ENCODE measurements around the gene NAA40. TPM values are rescaled to one million over a fixed set of nuclear protein-coding genes. Genes with fewer than 3 reads are reported as not detected.
A peak's percentile ranks its signal among the peaks of the same experiment; 100 is the strongest.

The NAA40 gene
- total RNA-seq, 1 experiment from 2014 or later: 44.4 TPM

DNA sequence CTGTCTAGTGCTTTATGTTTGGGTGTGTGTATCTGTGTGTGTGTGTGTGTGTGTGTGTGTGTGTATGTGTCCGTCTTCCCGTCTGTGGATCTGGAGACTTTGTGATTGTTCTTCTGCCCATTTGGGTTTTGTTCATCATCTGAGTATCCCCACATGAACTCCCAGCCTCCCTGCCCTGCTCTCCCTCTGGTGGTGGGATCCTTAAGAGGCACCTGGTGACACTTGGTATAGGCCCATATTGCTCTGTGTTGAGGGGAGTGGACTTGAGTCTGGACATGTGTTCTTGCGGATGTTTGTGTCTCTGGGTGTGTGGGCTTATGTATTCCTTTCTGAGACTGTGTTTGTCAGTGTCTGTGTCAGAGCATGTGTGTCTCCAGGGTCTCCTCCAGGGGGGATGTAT is 37.1 kb upstream of the NAA40 start:
- H3K27ac Mint-ChIP-seq: peak overlapping the region in 1 of 3 experiments; percentile 34; a peak in 2 of 7 replicates
- DNase-seq: no peak
- no peak overlapping the region for H2BK5ac ChIP-seq (ENCODE audit: insufficient read length, low read length)

More for the DNA sequence above, 37.1 kb upstream of the NAA40 start:
- no peak overlapping the region for H4K5ac ChIP-seq (ENCODE audit: insufficient read length, low read depth, low read length)
- peaks cover 38 to 90% (median 89%) of the 10 kb centered on the region in 3 experiments; a peak in 6 of 7 replicates for H3K36me3 Mint-ChIP-seq (ENCODE audit: insufficient read depth in 1 of 3, low read depth in 3 of 3)
- no peak overlapping the region for H4K91ac ChIP-seq (ENCODE audit: insufficient read length, low read depth, low read length)
- no peak overlapping the region for H3K56ac ChIP-seq (ENCODE audit: insufficient read length, low read depth, low read length)
- no peak overlapping the region for H3K4ac ChIP-seq (ENCODE audit: low read depth, low read length)
- H3K27me3 ChIP-seq (ENCODE audit: insufficient read depth, low read length): no peaks in the 10 kb centered on the region
- H3K23me2 ChIP-seq (ENCODE audit: insufficient read length, low read depth, low read length, poor library complexity, severe bottlenecking): no peaks in the 10 kb centered on the region
- no peak overlapping the region for H3K14ac ChIP-seq (ENCODE audit: insufficient read depth, low read length)
- no peak overlapping the region for H3T11ph ChIP-seq (ENCODE audit: low read length)
- no peak overlapping the region for H3K4me2 ChIP-seq (ENCODE audit: insufficient read depth, insufficient read length, low read length)
- H3K79me2 ChIP-seq (ENCODE audit: insufficient read depth, low read length): no peaks in the 10 kb centered on the region
- no peaks in the 10 kb centered on the region for H3K9me3 Mint-ChIP-seq
- H3K4me1 Mint-ChIP-seq: peaks cover 7 to 21% of the 10 kb centered on the region in 2 experiments
- no peaks in the 10 kb centered on the region for H3K4me1 ChIP-seq (ENCODE audit: insufficient read depth, low read length)
- no peak overlapping the region for H4K8ac ChIP-seq (replicated peaks; ENCODE audit: insufficient read length, low read depth, low read length)
- no peak overlapping the region for H3K27ac ChIP-seq (ENCODE audit: insufficient read length, low read depth, low read length)
- H3K9me3 ChIP-seq (ENCODE audit: control insufficient read depth, low read depth, low read length): no peaks in the 10 kb centered on the region
- TF ChIP-seq CTCF (conservative IDR thresholded peaks at IDR 0.05): peak; percentile 61
- H2AK5ac ChIP-seq (ENCODE audit: insufficient read length, low read length): no peak overlapping the region
- no peak overlapping the region for H2BK20ac ChIP-seq (ENCODE audit: low read depth, low read length, poor library complexity, severe bottlenecking)
- no CpG with 5 or more reads among the region's 3 CpGs for WGBS (ENCODE audit: extremely low coverage, insufficient read length, low lambda C conversion rate)
- H3K79me1 ChIP-seq (ENCODE audit: insufficient read depth, low read depth, low read length, poor library complexity, severe bottlenecking): no peaks in the 10 kb centered on the region
- no peak overlapping the region for H2BK120ac ChIP-seq (ENCODE audit: low read depth, low read length, poor library complexity, severe bottlenecking)
- no peaks in the 10 kb centered on the region for H3K27me3 Mint-ChIP-seq (ENCODE audit: low read depth)
- no peak overlapping the region for H2BK12ac ChIP-seq (ENCODE audit: insufficient read length, low read depth, low read length)
- no peaks in the 10 kb centered on the region for H4K20me1 ChIP-seq (ENCODE audit: control insufficient read depth, insufficient read depth, insufficient read length)
- no peak overlapping the region for H2AFZ ChIP-seq (ENCODE audit: low read length)
- H3K18ac ChIP-seq (ENCODE audit: insufficient read length, low read depth, low read length): no peak overlapping the region
- H3K9ac ChIP-seq (ENCODE audit: extremely low read depth, insufficient read length, low read length): no peak overlapping the region
- H3K23ac ChIP-seq (ENCODE audit: insufficient read length, low read depth, low read length): no peak overlapping the region
- H2BK15ac ChIP-seq (ENCODE audit: low read depth, low read length): no peak overlapping the region
- H3K4me3 Mint-ChIP-seq: no peak overlapping the region

Measured in H9 (cell line).